OCI-LY3 (cell line): Measurements from ENCODE around the gene MXRA5.

Experiments used
- H2AFZ ChIP-seq: fragments of 200-600, 300-600 bp; shearing (Covaris generic); 2 replicates; pipeline ENCODE4 v1.6.0; 2014; ENCODE audit warnings: antibody characterized with exemption, low read depth, low read length
- H3K27ac ChIP-seq: fragments of 200-600, 300-600 bp; sonication (generic); 2 replicates; pipeline ENCODE4 v1.5.1; 2014; ENCODE audit warnings: mild to moderate bottlenecking, low read length, moderate library complexity, mixed read lengths
- H3K27me3 ChIP-seq: fragments of 200-600, 300-600 bp; sonication (generic); 2 replicates; pipeline ENCODE4 v1.6.1; 2014; ENCODE audit warnings: low read depth, low read length, mixed read lengths
- H3K36me3 ChIP-seq: fragments of 200-600, 300-600 bp; sonication (generic); replicated peaks from 2 replicates; pipeline ENCODE3; 2014; ENCODE audit warnings: low read depth, low read length, mixed read lengths
- H3K4me1 ChIP-seq: fragments of 300-600, 200-600 bp; sonication (generic); 2 replicates; pipeline ENCODE4 v1.6.1; 2014; ENCODE audit warnings: low read length, mixed read lengths
- H3K4me2 ChIP-seq: fragments of 200-600, 300-600 bp; sonication (generic); 2 replicates; pipeline ENCODE4 v1.6.1; 2014; ENCODE audit warnings: low read length, mixed read lengths
- H3K4me3 ChIP-seq: fragments of 300-600, 200-600 bp; sonication (generic); 2 replicates; pipeline ENCODE4 v1.5.1; 2014; ENCODE audit warnings: antibody characterized with exemption, mild to moderate bottlenecking, low read length, moderate library complexity
- H3K79me2 ChIP-seq: fragments of 300-600, 200-600 bp; shearing (Covaris generic); 2 replicates; pipeline ENCODE4 v1.6.1; 2014; ENCODE audit warnings: mild to moderate bottlenecking, low read length, mixed read lengths
- H3K9ac ChIP-seq: fragments of 300-600, 200-600 bp; shearing (Covaris generic); 2 replicates; pipeline ENCODE4 v1.6.0; 2014; ENCODE audit warnings: mild to moderate bottlenecking, low read length, moderate library complexity
- H3K9me3 ChIP-seq: fragments of 200-600, 300-600 bp; shearing (Covaris generic); 2 replicates; pipeline ENCODE4 v1.6.1; 2014; ENCODE audit warnings: low read length, mixed read lengths; ENCODE audit not compliant: insufficient read depth
- H4K20me1 ChIP-seq: fragments of 200-600, 300-600 bp; sonication (generic); 2 replicates; pipeline ENCODE4 v1.6.1; 2016; ENCODE audit warnings: low read length, mixed read lengths; ENCODE audit not compliant: insufficient read depth
- EZH2phosphoT487 ChIP-seq: fragments of 200-600 bp; shearing (Covaris generic); IDR thresholded peaks from 2 replicates; pipeline ENCODE4 v1.6.1; 2018; ENCODE audit warnings: antibody characterized with exemption, mixed run types, low read depth
- TF ChIP-seq, protein P1 (sequence below): fragments of 200-600, 300-600 bp; sonication (generic); IDR thresholded peaks from 2 replicates; pipeline ENCODE4 v1.5.1; 2014; ENCODE audit warnings: antibody characterized with exemption, low read length, low read depth

The MXRA5 gene, protein sequence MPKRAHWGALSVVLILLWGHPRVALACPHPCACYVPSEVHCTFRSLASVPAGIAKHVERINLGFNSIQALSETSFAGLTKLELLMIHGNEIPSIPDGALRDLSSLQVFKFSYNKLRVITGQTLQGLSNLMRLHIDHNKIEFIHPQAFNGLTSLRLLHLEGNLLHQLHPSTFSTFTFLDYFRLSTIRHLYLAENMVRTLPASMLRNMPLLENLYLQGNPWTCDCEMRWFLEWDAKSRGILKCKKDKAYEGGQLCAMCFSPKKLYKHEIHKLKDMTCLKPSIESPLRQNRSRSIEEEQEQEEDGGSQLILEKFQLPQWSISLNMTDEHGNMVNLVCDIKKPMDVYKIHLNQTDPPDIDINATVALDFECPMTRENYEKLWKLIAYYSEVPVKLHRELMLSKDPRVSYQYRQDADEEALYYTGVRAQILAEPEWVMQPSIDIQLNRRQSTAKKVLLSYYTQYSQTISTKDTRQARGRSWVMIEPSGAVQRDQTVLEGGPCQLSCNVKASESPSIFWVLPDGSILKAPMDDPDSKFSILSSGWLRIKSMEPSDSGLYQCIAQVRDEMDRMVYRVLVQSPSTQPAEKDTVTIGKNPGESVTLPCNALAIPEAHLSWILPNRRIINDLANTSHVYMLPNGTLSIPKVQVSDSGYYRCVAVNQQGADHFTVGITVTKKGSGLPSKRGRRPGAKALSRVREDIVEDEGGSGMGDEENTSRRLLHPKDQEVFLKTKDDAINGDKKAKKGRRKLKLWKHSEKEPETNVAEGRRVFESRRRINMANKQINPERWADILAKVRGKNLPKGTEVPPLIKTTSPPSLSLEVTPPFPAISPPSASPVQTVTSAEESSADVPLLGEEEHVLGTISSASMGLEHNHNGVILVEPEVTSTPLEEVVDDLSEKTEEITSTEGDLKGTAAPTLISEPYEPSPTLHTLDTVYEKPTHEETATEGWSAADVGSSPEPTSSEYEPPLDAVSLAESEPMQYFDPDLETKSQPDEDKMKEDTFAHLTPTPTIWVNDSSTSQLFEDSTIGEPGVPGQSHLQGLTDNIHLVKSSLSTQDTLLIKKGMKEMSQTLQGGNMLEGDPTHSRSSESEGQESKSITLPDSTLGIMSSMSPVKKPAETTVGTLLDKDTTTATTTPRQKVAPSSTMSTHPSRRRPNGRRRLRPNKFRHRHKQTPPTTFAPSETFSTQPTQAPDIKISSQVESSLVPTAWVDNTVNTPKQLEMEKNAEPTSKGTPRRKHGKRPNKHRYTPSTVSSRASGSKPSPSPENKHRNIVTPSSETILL (N-terminal part only)

DNA sequence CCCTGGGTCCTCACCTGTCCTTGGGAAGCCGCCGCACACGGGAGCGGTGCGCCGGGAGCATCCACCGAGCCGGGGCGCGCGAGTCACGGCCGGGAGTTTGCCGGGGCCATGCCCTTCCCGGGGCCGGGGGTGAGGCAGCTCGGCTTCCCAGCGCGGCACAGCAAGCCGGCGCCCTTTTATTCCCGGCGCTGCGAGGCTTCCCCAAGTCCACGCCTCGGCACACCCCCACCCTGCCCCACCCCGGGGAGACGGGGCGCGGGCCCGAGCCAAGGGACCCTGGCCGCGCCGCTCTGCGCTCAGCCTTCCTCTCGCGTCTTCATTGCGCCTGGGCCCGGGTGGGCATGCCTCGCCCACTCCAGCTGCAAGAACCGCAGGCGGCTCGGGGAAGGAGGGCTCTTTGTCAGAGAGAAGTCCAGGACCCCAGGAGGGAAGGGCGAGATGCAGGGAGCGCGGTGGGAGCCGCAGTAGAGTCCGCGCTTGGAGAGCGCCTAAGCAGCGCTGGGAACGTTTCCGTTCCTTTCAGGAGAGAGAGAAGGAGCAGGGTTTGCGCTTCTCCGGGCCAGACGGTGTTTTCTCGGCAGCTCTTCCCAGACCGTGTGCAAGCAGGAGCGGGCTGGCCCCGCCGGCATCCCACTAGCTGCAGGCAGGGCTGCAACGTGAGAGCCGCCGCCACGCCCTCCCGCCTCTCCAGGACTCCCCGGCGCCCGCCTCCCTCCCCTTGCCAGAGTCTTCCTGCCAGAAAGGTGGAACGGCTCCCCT is at the start of gene MXRA5:
Gene MXRA5, minus strand, starts transcription at position 152 of the 759 bp plus-strand sequence. CDS start 2,819 bp downstream, outside the sequence.
- Histone ChIP-seq H3K9me3 (no peaks in the 10 kb centered on the region), H3K79me2 (no peaks in the 10 kb centered on the region), H4K20me1 (no peaks in the 10 kb centered on the region), H3K27ac (no peak within 1 kb of the TSS), H3K4me2 (no peak within 1 kb of the TSS), H3K4me1 (no peaks in the 10 kb centered on the region), H2AFZ (no peak within 1 kb of the TSS), H3K9ac (no peak within 1 kb of the TSS), H3K27me3 (no peaks in the 10 kb centered on the region), H3K4me3 (no peak within 1 kb of the TSS), H3K36me3 (no peaks in the 10 kb centered on the region)
- no peak for TF ChIP-seq EZH2phosphoT487
- TF ChIP-seq, protein P1, sequence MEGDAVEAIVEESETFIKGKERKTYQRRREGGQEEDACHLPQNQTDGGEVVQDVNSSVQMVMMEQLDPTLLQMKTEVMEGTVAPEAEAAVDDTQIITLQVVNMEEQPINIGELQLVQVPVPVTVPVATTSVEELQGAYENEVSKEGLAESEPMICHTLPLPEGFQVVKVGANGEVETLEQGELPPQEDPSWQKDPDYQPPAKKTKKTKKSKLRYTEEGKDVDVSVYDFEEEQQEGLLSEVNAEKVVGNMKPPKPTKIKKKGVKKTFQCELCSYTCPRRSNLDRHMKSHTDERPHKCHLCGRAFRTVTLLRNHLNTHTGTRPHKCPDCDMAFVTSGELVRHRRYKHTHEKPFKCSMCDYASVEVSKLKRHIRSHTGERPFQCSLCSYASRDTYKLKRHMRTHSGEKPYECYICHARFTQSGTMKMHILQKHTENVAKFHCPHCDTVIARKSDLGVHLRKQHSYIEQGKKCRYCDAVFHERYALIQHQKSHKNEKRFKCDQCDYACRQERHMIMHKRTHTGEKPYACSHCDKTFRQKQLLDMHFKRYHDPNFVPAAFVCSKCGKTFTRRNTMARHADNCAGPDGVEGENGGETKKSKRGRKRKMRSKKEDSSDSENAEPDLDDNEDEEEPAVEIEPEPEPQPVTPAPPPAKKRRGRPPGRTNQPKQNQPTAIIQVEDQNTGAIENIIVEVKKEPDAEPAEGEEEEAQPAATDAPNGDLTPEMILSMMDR = no peak

DNA sequence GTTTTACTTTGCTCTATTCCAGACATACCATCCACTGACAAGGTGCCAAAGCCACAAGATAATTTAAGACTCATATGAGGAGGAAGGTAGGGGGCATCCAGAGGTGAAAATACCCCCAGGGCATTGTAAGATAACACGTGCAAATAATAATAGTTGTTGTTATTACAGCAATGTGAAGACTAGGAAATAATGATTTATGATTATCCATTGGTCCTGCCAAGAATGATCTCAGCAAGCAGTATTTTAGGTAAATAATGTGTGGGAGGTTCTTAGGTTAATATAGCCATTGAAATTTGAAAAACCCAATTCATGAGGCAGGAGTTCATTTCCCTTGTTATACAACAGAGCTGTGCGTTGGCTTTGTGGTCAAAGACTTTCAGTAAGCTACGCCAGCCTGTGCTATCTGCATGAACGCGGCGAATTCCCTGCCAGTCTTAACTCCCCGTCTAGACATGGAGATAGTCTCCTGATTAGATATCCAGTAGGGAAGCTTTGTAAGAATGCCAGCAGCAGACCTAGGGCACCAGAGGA is 47.2 kb upstream of the MXRA5 start:
- no peak overlapping the region for H3K4me3 ChIP-seq
- no peaks in the 10 kb centered on the region for H3K9me3 ChIP-seq
- H3K27me3 ChIP-seq = no peaks in the 10 kb centered on the region; the same call in 1 of the 2 replicates
- no peak overlapping the region for H2AFZ ChIP-seq
- no peak overlapping the region for H3K9ac ChIP-seq
- H3K4me2 ChIP-seq = no peak overlapping the region
- no peaks in the 10 kb centered on the region for H3K4me1 ChIP-seq
- no peaks in the 10 kb centered on the region for H3K79me2 ChIP-seq
- no peaks in the 10 kb centered on the region for H4K20me1 ChIP-seq
- no peaks in the 10 kb centered on the region for H3K36me3 ChIP-seq
- H3K27ac ChIP-seq = no peak overlapping the region
- no peak for TF ChIP-seq EZH2phosphoT487
- TF ChIP-seq, protein P1 = no peak

DNA sequence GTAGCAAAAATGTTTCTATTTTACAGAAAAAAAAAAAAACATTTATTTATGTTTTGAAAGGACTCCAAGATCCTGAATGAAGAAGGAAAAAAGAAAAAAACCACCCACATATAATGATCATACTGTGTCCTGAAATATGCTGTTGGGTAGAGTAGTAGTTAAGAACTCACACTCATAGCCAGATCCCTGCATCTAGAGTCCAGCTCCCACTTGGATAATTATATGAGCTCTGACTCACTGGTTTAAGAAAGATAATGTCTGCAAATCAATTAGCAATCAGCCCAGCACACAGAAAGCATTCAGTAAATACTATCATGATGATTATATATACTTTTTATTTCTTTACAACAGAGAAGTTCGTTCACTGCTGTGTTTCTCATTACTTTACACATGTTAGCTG is 46.7 kb upstream of the MXRA5 start:
- no peak overlapping the region for H2AFZ ChIP-seq

More for the DNA sequence above, 46.7 kb upstream of the MXRA5 start:
- no peaks in the 10 kb centered on the region for H3K9me3 ChIP-seq
- no peak overlapping the region for H3K4me3 ChIP-seq
- H3K4me2 ChIP-seq = no peak overlapping the region
- no peak overlapping the region for H3K27ac ChIP-seq
- H3K9ac ChIP-seq = no peak overlapping the region
- no peaks in the 10 kb centered on the region; the same call in 1 of the 2 replicates for H3K27me3 ChIP-seq
- no peaks in the 10 kb centered on the region for H3K36me3 ChIP-seq
- no peaks in the 10 kb centered on the region for H3K4me1 ChIP-seq
- TF ChIP-seq, protein P1 = no peak
- no peak for TF ChIP-seq EZH2phosphoT487
- no peaks in the 10 kb centered on the region for H3K79me2 ChIP-seq
- H4K20me1 ChIP-seq = no peaks in the 10 kb centered on the region
